DND-41 (cell line): Measurements from ENCODE around the gene ARHGEF7.

Experiments used
- CTCF ChIP-seq: IDR thresholded peaks from 2 replicates; pipeline ENCODE4 v1.5.1; 2012; ENCODE audit warnings: borderline replicate concordance, low read length, moderate library complexity, mild to moderate bottlenecking; ENCODE audit not compliant: poor library complexity, severe bottlenecking; ENCODE audit errors: extremely low read depth
- EZH2 ChIP-seq: IDR thresholded peaks from 3 replicates; pipeline ENCODE4 v1.6.1; 2012; ENCODE audit warnings: borderline replicate concordance, low read depth, mild to moderate bottlenecking, moderate library complexity, low read length, inconsistent platforms; ENCODE audit not compliant: severe bottlenecking

DNA sequence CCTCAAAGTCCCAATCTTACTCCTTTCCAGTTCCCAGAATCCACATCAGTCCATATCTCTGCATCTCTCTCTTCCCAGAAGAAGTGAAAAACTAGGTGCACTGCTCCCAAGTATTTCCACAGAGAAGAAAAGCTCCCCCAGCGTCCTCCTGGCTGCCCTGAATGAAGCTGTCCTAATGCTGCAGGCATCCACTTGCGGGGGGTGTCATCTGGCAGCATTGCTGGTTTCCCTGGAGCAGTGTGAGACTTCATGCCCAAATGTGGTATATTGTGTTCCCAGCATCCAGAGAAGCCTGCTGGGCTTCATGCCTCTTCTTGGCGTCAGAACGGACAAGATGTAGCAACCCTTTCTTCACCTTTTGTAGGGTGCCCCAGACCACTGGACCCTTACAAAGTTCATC is 32.9 kb upstream of the ARHGEF7 start:
- TF ChIP-seq EZH2 = no peak
- TF ChIP-seq CTCF = no peak
